ENCODE data around the gene ENSA.
"Not testable (repeated sequence)": the region's sequence is repeated elsewhere in the genome, so short reads cannot be mapped to it uniquely, and the experiment has no call there.

Gene ENSA, protein sequence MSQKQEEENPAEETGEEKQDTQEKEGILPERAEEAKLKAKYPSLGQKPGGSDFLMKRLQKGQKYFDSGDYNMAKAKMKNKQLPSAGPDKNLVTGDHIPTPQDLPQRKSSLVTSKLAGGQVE

GRCh38 chr1:150629115-150629928 lies at the start of gene ENSA:
TSS of gene ENSA (minus strand) at chr1:150629612. CDS start at chr1:150629470, 142 bp downstream.
- TF ChIP-seq ZNF274 (IDR thresholded peaks at IDR 0.05; ENCODE audit: low read depth, low read length) = no peak
- H3K4me3 ChIP-seq (ENCODE audit: low read length) = peak within 1 kb of the TSS; percentile 85

- no peak overlapping the region for H3K4me3 ChIP-seq (ENCODE audit: low read length)
- TF ChIP-seq ZNF274 (IDR thresholded peaks at IDR 0.05; ENCODE audit: low read depth, low read length) = no peak
Observed at GRCh38 chr1:150678988-150679387, 49.6 kb upstream of the ENSA start.

DNA sequence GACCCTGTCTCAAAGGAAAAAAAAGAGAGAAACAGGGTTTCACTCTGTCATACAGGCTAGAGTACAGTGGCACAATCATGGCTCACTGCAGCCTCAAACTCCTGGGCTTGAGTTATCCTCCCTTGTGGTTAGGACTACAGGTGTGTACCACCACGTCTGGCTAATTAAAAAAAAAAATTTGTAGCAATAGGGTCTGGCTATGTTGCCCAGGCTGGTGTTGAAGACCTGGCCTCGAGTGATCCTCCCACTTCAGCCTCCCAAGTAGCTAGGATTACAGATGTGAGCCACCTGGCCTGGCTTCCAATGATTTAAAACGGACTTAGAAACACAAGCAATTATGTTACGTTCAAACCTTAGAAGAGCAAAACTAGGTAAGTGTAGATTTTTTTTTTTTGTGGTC lies 45.5 kb upstream of the ENSA start:
- TF ChIP-seq ZNF274 (IDR thresholded peaks at IDR 0.05; ENCODE audit: low read depth, low read length) = no peak
- H3K4me3 ChIP-seq (ENCODE audit: low read length) = no peak overlapping the region

DNA sequence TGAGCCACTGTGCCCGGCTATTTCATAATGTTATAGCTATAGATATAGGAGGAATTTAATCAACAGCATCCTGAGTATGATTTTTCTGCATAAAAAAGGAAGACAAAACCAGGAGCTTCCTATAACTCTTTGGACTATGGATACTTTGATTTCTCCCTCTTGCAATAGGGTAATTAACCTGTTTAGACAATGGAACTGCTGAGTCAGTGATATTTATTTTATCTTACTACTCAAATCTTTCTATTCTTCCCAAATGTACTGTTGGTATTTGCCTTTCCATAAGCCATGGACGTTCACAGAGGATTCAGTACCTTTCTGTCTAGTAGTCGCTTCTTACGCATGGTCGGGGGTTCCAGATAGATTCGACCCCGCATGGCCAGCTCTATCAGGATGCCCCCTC lies 33.9 kb upstream of the ENSA start:
- TF ChIP-seq ZNF274 (IDR thresholded peaks at IDR 0.05; ENCODE audit: low read depth, low read length) = no peak
- H3K4me3 ChIP-seq (ENCODE audit: low read length) = no peak overlapping the region

- TF ChIP-seq ZNF274 (IDR thresholded peaks at IDR 0.05; ENCODE audit: low read depth, low read length) = no peak
- no peak overlapping the region for H3K4me3 ChIP-seq (ENCODE audit: low read length)
Observed at GRCh38 chr1:150662811-150663210, 33.4 kb upstream of the ENSA start.

GRCh38 chr1:150661156-150661555 lies 31.7 kb upstream of the ENSA start:
- no peak overlapping the region for H3K4me3 ChIP-seq (ENCODE audit: low read length)
- no peak for TF ChIP-seq ZNF274 (IDR thresholded peaks at IDR 0.05; ENCODE audit: low read depth, low read length)

DNA sequence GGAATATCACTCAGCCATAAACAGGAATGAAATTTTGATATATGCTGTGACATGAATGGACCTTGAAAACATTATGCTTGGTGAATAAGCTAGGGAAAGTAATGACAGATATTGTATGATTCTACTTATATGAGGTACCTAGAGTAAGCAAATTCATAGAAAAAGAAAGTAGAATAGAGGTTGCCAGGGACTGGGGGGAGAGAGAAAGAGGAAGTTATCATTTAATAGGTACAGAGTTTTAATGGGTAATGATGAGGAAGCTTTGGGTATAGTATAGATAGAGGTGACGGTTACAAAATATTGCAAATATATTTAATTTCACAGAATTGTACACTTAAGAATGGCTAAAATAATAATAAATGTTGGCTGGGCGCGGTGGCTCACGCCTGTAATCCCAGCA lies 31.2 kb upstream of the ENSA start:
- TF ChIP-seq ZNF274 (IDR thresholded peaks at IDR 0.05; ENCODE audit: low read depth, low read length) = no peak
- no peak overlapping the region for H3K4me3 ChIP-seq (ENCODE audit: low read length)

DNA sequence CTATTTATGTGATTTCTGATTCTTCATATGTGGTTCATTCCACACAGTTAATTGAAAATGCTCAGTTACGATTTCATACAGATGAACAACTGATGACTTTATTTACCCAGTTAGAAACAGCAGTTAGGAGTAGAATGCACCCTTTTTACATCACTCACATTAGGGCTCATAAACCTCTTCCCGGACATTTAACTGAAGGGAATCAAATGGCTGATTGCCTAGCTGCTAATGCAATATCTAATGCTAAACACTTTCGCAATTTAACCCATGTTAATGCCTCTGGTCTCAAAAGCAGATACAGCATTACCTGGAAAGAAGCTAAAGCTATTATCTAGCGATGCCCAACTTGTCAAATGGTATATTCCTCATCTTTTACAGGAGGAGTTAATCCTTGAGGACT lies 27.7 kb upstream of the ENSA start:
- H3K4me3 ChIP-seq (ENCODE audit: low read length) = not testable (repeated sequence)

DNA sequence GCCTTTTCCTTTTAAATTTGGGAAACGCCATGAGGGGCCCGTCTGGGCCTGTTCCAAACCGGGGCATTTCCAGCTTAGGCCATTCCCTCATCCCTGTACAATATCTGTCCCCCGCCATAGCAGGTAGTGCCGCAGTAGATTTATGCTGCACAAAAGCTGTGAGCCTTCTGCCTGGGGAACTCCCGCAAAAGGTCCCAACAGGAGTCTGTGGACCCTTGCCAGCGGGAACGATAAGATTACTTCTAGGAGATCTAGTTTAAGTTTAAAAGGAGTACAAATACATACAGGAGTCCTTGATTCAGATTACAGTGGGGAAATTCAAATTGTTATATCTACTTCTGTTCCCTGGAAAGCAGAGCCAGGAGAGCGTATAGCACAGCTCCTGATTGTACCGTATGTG lies 25.2 kb upstream of the ENSA start:
- H3K4me3 ChIP-seq (ENCODE audit: low read length) = not testable (repeated sequence)

DNA sequence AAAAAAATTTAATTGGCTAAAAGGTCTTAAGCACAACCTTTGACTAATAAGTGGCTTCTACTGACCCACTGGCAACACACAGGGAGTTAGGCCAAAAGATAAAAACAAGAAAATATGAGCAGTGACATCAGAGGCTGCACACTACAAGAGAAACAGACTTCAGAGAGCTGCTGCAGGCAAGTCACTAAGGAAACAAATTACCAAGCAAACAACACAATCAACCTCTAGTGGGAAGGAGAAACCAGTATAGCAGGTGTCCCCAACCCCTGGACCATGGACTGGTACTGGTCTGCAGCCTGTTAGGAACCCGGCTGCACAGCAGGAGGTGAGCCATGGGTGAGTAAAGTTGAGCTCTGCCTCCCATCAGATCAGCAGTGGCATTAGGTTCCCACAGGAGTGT lies 20.8 kb upstream of the ENSA start:
- no peak overlapping the region for H3K4me3 ChIP-seq (ENCODE audit: low read length)
- no peak for TF ChIP-seq ZNF274 (IDR thresholded peaks at IDR 0.05; ENCODE audit: low read depth, low read length)

DNA sequence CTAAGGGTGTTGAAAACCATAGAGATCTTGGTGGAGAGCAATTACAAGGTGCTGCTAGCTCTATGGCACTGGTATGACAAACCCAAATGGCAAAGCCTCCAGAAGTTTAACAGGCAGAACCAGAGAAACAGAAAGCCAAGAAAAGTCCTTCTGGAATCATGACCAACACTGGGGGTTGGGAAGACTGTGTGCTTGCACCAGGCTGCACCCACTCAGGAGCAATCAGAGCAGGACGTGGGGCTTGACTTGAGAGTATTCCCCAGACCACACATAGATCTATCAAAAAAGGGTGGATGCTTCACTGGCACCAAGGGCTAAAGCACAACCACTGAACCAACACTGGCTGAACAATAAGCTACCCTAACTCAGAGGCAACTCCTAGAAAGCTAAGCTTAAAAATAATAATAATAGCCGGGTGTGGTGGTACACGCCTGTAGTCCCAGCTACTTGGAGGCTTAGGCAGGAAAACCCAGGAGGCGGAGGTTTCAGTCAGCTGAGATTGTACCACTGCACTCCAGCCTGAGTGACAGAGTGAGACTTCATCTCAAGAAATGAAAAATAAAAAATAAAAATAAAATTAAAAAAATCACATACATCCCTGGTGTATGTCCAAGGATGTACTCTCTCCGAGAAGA lies 20.1 kb upstream of the ENSA start:
- no peak for TF ChIP-seq ZNF274 (IDR thresholded peaks at IDR 0.05; ENCODE audit: low read depth, low read length)

GRCh38 chr1:150642296-150642695 lies 12.9 kb upstream of the ENSA start:
- no peak for TF ChIP-seq ZNF274 (IDR thresholded peaks at IDR 0.05; ENCODE audit: low read depth, low read length)
- no peak overlapping the region for H3K4me3 ChIP-seq (ENCODE audit: low read length)

More for the DNA sequence above, 20.1 kb upstream of the ENSA start:
- no peak overlapping the region for H3K4me3 ChIP-seq (ENCODE audit: low read length)

DNA sequence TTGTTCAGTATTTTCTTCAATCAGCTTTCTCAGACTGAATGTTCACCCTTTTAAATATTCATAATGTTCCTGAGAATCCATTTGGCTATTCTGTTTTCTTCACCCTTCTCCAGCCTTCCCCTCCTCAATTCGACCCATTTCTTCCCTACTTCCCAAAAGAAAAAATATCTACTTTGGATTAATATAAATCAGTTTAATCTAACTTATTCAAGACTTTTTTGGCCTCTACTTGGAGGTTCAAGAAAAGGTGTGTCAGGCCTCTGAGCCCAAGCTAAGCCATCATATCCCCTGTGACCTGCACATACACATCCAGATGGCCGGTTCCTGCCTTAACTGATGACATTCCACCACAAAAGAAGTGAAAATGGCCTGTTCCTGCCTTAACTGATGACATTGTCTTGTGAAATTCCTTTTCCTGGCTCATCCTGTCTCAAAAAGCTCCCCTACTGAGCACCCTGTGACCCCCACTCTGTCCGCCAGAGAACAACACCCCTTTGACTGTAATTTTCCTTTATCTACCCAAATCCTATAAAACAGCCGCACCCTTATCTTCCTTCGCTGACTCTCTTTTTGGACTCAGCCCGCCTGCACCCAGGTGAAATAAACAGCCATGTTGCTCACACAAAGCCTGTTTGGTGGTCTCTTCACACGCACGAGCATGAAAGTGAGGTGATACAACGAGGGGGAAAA lies 11.9 kb upstream of the ENSA start:
- not testable (repeated sequence) for H3K4me3 ChIP-seq (ENCODE audit: low read length)

DNA sequence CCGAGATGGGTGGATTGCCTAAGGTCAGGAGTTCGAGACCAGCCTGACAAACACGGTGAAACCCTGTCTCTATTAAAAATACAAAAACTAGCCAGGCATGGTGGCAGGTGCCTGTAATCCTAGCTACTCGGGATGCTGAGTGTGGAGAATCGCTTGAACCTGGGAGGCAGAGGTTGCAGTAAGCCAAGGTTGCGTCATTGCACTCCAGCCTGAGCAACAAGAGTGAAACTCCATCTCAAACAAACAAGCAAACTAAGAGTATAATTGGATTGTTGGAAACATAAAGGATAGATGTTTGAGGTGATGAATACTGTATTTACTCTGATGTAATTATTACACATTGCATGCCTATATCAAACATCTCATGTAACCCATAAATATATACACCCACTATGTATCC lies 9.0 kb upstream of the ENSA start:
- not testable (repeated sequence) for H3K4me3 ChIP-seq (ENCODE audit: low read length)

- H3K4me3 ChIP-seq (ENCODE audit: low read length) = not testable (repeated sequence)
Observed at GRCh38 chr1:150634839-150635622, 5.6 kb upstream of the ENSA start.

All from GM08714 (cell line).